GM21381 (cell line): Measurements from ENCODE around the gene CTXN1.

Experiments
- ATAC-seq: cut with Tn5 transposase; IDR thresholded peaks from one replicate; pipeline ENCODE4 v1.9.1; 2021; ENCODE audit warnings: mild to moderate bottlenecking, moderate library complexity; ENCODE audit not compliant: unreplicated experiment

The CTXN1 gene

GRCh38 chr19:7915250-7916102, 10.5 kb downstream of the CTXN1 start:
- ATAC-seq = no peak

- ATAC-seq = no peak
Measured at GRCh38 chr19:7914598-7915045, 11.3 kb downstream of the CTXN1 start, which contains the start of gene TGFBR3L. Gene TGFBR3L (plus strand): TSS chr19:7914830.

DNA sequence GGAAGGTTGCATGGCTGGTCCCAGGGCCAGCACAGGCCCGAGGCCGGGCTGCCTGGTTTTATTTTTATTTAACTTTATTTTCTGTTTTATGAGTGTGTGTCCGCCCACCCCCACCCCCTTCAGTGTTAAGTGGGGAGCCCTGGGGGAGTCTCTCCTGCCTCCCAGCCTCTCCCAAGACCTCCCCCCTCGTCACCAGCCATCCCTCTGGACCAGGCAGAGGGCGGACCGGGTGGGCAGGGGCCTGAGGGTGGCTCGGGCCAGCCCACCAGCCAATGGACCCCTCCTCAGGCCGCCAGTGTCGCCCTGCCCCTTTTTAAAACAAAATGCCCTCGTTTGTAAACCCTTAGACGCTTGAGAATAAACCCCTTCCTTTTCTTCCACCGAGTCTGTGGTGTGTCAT, 11.8 kb downstream of the CTXN1 start:
- ATAC-seq = no peak

- no peak for ATAC-seq
Measured at GRCh38 chr19:7913652-7914051, 12.3 kb downstream of the CTXN1 start.

GRCh38 chr19:7912697-7913564, 13.0 kb downstream of the CTXN1 start:
- no peak for ATAC-seq

DNA sequence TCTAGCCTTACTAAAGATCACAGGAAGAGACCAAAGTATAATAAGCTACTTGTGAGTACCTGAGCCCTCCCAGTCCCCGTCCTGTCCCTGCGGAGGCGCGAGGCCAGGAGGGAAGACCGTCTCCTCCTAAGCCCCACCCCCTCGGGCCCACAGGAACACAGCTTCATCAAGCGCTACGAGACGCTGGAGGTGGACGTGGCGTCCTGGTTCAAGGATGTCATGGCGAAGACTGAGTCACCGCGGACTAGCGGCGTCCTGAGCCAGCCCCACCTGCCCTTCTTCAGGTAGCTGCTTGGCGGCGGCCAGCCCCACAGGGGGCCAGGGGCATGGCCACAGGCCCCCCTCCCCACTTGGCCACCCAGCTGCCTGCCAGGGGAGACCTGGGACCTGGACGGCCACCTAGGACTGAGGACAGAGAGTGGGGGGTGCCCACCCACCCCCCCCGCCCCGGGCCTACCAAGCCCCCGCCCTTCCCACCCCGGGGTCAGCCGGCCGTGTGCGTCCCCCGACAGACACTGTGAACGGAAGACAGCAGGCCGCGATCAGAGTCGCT, 13.7 kb downstream of the CTXN1 start:
- no peak for ATAC-seq

DNA sequence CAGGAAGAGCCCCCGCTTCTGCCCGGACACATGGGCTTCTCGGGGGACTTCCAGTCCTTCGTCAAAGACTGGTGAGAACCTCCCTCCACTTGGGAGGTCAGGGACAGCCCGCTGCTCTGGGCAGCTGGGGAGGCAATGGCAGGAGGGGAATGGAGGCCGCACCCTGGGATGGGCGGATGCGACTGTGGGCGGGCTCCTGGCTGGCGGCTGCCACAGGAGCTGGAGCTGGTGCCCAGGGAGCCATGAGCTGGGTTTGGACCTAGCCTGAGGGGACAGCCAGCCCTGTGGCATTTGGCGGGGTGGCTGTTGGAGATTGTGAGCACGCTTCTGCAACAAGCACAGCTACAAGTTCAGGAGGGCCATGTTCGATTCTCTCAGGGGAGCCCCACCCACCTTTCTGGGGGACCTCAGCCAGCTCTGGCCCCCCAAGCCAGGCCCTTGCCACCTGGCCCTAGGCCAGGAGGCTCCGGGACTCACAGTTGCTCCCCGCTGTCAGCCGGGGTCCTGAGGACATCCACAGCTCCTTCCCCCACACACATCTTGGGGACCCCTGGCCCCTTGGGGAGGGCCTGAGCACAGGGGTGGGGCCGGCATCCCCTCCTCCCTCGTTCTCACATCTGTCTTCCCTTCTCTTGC, 14.3 kb downstream of the CTXN1 start:
- ATAC-seq = no peak

DNA sequence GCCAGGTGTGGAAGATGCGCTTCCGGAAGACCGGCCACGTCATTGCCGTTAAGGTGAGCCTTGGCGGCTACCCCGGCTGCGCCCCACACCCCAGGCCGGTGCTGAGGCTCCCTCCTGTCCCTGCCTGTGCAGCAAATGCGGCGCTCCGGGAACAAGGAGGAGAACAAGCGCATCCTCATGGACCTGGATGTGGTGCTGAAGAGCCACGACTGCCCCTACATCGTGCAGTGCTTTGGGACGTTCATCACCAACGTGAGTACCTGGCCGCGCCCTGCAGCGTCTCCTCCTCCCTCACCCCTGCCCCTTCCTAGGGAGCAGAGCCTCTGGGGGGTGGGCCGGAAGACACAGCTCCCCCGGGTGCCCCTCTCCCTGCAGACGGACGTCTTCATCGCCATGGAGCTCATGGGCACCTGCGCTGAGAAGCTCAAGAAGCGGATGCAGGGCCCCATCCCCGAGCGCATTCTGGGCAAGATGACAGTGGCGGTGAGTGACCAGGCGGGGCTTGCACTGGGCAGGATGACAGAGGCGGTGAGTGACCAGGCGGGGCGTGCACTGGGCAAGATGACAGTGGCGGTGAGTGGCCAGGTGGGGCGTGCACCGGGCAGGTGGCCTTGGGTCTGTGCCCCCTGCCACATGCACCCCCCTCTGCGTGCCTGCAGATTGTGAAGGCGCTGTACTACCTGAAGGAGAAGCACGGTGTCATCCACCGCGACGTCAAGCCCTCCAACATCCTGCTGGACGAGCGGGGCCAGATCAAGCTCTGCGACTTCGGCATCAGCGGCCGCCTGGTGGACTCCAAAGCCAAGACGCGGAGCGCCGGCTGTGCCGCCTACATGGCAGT, 15.4 kb downstream of the CTXN1 start:
- ATAC-seq = no peak

DNA sequence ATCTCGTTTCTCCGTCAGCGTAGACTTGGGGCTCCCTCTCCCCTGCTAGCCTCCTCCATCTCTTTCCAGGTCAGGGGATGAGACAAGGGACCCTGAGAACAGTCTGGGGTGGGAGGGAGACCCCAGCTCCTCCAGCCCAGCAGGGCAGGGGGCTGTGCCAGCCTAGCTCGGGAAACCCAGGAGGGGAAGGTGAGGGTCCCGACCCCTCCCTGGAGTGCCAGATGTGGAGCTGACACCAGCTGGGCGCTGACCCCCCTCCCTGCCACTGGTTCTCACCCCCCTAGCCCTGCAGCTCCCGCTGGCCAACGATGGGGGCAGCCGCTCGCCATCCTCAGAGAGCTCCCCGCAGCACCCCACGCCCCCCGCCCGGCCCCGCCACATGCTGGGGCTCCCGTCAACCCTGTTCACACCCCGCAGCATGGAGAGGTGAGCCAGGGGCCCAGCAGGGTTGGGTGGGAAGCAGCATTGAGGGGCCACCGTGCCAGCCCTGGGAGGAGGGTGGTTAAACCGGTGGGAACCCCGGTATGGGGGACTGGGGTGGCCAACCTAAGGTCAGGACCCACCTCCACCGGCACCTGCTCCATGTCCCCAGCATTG, 16.4 kb downstream of the CTXN1 start:
- no peak for ATAC-seq

- no peak for ATAC-seq
Measured at GRCh38 chr19:7908742-7909461, 17.0 kb downstream of the CTXN1 start.

DNA sequence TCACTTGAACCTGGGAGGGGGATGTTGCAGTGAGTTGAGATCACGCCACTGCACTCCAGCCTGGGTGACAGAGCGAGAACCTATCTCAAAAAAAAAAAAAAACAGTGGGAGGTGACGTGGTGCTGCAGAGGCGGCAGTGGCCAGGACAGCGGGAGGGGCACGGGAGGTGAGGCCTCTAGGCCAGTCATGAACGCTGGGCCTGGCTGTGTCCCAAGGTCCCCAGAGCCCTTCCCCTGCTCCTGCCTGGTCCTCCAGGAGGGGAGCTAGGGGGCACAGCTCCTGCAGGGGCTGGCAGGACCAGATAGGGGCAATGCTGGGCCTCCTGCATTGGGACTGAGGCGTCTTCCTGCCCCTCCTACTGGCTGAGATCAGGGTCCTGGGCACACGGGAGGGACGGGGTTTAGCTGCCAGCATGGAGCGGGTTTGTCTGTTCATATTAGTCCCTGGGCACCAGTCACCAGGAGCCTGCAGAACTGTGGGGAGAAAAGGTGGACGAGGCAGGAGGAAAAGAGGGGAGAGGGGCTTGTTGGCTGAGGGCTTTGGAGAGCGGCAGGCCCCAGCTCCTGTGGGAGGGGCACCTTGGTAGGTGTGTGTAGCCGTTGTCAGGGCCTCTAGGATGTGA, 17.7 kb downstream of the CTXN1 start:
- ATAC-seq = no peak

GRCh38 chr19:7907544-7907943, 18.4 kb downstream of the CTXN1 start:
- no peak for ATAC-seq

DNA sequence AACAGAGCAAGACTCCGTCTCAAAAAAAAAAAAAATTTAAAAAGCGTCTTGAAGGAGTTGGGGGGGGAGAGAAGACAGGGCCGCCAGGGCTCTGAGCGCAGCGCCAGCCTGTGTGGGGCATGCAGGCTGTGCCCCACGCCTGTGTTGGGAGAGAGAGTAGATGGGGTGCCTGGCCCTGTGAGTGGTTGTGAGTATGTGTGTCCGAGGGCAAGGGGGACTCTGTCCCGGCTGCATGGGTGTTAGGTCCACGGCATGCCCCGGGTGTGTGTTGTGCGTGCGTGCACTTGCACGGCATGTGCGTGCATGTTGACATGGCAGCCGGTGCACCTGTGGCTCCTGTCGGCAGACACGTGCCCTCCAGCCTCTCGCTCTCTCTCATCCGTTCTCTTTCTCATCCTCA, 18.8 kb downstream of the CTXN1 start:
- ATAC-seq = no peak

- no peak for ATAC-seq
Measured at GRCh38 chr19:7905859-7906258, 20.1 kb downstream of the CTXN1 start.

- ATAC-seq = no peak
Measured at GRCh38 chr19:7905268-7905667, 20.7 kb downstream of the CTXN1 start.

DNA sequence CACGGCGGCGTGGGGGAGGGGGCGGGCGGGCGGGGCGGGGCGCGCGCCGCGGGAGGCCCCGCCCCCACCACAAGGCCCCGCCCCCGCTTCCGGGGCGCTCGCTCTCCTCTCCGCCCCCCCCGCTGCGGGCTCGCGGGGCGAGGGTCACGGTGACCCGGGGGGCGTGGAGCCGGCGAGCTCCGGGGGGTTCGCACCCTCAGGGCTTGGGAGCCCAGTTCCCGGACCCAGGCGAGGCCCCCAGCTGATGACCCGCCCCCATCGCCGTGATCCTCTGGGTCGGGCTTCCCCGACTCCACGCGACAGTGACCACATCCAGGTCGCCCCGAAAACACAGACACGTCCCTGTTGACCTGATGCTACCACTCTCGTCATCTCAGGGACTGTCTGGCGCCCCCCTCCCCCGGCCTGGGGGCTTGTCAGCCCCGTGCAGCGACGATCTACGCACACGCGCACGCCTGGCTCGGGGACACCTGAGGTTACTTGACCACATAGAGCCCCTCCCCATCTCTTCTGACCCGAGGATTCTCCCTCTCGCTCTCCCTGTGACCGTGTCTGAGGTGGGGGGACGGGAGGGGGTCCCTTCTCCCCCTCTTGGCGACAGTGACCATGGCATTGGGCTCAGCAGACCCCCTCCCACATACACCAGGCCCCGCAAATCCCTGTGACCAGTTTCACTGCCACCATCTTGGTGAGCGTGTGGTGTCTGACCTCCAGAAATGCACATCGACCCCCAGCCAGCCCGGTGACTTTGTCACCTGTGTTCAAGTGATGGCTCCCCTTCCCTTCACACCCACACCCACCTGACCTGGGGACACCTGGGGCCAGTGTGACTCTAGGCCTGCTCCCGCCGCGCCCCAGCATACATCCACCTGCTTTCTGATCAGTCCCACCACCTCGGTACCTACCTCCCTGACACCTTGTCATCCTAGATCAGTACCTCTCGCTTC, 21.6 kb downstream of the CTXN1 start:
- peak; percentile 33 for ATAC-seq

DNA sequence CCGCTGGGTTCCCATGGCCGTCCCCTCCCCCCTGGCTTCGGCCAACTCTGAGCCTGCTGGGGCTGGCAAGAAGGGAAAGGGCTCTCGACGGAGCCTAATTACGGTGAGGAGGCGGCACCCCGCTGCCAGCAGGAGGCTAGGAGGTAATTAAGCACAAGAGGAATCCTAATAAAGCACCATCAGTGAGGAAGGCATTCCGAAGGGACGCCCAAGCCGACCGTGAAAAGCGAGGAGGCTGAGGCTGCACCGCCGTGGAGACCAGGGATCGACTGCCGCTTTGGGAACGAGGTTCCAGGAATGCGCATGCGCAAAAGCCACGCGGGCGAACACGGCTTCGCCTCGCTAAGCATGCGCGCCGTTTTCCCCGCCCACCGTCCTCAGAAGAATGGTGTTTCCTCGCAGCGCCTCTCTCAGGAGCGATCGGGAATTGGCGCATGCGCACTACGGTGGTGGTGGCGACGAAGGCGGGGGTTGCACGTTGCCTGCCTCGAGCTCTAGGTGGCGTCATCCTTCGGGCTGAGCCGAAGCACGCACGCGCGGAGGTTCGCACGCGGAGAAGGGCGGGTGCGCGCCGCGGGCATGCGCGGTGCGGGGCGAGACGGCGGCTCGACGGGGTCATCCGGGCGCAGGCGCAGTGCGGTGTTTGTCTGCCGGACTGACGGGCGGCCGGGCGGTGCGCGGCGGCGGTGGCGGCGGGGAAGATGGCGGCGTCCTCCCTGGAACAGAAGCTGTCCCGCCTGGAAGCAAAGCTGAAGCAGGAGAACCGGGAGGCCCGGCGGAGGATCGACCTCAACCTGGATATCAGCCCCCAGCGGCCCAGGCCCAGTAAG, 22.5 kb downstream of the CTXN1 start, which contains the start of gene MAP2K7:
Gene MAP2K7, plus strand, starts transcription at position 634 of the 830 bp plus-strand sequence. Its CDS starts 68 bp downstream, at position 702.
- ATAC-seq = peak; percentile 84
